SK-N-MC (cell line): ENCODE results near the gene SCN9A.

ENCODE experiments used
- EZH2 ChIP-seq: fragments of 200-600 bp; sonication (generic); IDR thresholded peaks from one replicate; pipeline ENCODE4 v1.6.1; 2017; ENCODE audit warnings: antibody characterized with exemption
- FOXP2 ChIP-seq: optimal IDR thresholded peaks from 2 replicates; pipeline ENCODE3; 2011; ENCODE audit warnings: mild to moderate bottlenecking, moderate library complexity; ENCODE audit not compliant: insufficient read depth; ENCODE audit errors: extremely low read length, control extremely low read depth
- POLR2AphosphoS5 ChIP-seq: IDR thresholded peaks from 2 replicates; pipeline ENCODE4 v1.6.1; 2012; ENCODE audit warnings: mild to moderate bottlenecking, low read depth, low read length, borderline replicate concordance

DNA sequence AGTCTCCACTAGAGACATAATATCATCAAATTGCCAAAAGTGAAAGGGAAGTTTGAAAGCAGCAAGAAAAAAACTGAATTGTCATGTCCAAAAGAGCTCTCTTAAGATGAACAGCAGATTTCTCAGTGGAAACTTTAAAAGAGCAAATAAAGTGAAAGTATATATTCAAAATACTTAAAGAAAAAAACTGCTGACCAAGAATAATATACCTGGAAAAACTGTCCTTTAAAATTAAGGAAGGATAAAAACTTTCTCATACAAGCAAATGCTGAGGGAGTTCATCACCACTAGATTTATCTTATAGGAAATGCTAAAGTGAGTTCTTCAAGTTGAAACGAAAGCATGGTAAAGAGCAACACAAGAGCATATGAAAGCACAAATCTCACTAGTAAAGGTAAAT, 164.7 kb downstream of the SCN9A start:
- no peak for TF ChIP-seq POLR2AphosphoS5
- no peak for TF ChIP-seq EZH2
- TF ChIP-seq FOXP2: no peak
